Measurements from ENCODE around the gene RUSF1. TPM values are rescaled to one million over a fixed set of nuclear protein-coding genes. Genes with fewer than 3 reads are reported as not detected.
A peak's percentile ranks its signal among the peaks of the same experiment; 100 is the strongest.
"Not testable (repeated sequence)": the region's sequence is repeated elsewhere in the genome, so short reads cannot be mapped to it uniquely, and the experiment has no call there.

The RUSF1 gene
- total RNA-seq, 1 experiment from 2014 or later, result 33.3 TPM

DNA sequence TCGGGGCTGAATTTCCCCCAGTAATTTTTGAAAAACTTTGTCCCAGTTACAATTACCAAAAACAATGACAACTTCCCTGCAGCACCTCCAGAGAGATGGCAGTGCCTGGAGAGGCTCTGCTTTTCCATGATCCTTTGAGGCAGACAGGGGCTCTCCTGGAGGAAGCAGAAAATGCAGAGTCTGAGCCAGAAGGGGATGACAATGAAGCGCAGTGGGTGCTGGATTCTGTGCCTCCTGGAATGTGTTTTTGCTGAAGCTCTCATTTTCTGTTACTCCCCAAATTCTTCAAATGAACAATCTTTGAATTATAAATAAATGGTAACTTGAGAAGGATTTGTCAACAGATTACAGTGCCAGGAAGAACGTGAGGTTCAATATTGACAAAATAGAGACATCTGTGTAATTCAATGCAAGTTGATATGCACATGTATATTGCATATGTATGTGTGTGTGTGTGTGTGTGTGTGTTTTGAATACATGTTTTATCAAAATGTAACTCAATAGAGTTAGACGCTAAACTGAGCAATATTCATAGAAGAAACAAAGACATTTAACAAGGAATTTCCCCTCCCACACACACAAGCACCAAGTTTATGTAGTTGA is 9.7 kb upstream of the RUSF1 start:
- no peak for DNase-seq (ENCODE audit: low read depth)

DNA sequence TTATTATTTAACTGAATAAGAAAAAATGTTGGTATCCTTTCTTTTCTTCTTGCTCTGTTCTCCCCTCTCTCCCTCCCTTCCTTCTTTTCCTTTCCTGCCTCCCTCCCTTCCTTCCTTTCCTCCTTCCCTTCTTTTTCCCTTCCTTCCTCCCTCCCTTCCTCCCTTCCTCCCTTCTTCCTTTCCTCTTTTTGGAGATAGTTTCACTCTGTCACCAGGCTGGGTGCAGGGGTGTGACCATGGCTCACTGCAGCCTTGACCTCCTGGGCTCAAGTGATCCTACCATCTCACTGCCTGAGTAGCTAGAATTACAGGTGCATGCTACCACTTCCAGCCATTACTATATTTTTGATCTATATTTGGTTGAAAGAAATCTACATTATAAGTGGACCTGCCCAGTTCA is 5.7 kb upstream of the RUSF1 start:
- DNase-seq (ENCODE audit: low read depth), result no peak

DNA sequence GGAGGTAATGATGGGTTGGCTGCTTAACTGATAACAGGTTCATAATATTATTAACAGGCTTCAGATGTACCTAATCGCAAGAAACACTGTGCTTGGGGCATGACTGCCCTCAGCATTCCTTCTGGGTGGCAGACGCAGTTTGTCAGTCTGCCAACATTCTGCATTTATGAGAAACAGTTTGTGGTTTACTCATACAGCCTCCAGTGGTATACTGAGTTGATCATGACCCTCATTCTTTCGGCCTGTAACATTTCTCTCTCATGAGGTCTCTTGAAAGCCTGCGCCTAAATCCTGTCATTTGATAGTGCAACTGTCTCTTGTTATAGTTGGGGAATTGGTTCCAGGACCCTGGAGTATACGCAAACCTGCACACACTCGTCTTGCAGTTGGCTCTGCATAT is 4.9 kb upstream of the RUSF1 start:
- DNase-seq (ENCODE audit: low read depth), result peak; percentile 24

DNA sequence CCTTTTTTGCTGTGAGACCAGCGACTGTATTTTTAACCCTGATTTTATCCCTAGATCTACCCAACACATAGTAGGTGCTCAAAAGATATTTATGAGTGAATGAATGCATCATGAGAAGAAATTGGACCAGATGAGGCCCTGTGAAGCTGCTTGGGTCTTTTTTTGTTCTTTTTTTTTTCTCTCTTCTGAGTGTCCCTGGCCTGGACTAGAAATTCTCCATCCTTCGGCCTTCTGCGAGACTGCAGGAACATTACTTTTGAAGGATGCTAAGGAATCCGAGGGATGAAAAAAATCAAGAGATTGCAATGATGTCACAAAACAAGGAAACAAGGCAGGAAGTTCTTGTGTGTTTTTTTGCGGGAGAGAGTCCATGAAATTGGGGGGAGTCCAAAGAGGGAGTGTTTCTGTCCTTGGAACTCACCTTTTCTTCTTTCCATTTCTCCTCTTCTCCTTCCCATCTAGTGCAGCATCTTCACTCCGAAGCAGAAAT is 560 bp upstream of the RUSF1 start:
- DNase-seq (ENCODE audit: low read depth), result peak; percentile 22

DNA sequence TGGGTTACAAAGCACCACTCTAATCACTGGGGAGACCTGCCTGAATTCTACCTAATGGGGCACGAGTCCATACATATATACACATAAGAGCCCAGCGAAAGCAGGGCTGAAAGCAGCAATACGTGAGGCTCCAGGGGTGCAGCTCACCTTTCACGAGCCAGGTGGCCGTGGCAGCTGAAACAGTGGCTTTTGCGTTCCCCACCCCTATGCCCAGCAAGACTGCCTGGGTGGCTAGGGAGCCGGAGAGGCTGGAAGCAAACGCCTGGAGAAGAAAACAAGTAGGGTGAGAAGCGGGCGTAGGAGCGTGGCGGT is 618 bp downstream of the RUSF1 start:
- DNase-seq (ENCODE audit: low read depth), result no peak

DNA sequence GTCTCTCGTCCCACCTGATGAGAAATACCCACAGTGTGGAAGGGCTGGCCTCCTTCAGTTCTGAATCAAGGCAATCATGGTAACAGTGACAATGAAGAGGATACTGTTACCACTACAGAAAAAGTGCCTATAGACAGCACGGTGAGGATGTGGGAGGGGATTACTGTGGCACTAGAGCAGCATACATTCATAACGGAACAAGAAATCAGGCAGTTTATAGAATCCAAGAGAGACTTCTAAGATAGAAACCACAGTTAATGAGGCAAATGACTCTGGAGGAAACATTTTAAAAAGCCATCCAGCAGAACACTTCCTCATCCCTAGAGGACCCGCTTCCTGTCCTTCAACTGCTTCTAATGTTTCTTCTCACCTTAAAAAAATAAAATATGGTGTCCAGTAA is 2.7 kb downstream of the RUSF1 start:
- DNase-seq (ENCODE audit: low read depth), result no peak

DNA sequence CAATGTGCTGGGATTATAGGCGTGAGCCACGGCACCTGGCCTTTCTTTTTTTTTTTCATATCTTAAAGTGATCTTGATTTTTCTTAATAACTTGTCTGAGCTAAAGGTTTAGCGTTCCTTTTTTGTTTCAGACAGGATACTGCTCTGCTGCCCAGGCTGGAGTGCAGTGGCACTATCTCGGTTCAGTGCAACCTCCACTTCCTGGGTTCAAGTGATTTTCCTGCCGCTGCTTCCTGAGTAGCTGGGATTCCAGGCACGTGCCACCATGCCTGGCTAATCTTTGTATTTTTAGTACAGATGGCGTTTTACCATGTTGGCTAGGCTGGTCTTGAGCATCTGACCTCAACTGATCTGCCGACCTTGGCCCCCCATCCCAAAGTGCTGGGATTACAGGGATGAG is 4.0 kb downstream of the RUSF1 start:
- DNase-seq (ENCODE audit: low read depth), result no peak

DNA sequence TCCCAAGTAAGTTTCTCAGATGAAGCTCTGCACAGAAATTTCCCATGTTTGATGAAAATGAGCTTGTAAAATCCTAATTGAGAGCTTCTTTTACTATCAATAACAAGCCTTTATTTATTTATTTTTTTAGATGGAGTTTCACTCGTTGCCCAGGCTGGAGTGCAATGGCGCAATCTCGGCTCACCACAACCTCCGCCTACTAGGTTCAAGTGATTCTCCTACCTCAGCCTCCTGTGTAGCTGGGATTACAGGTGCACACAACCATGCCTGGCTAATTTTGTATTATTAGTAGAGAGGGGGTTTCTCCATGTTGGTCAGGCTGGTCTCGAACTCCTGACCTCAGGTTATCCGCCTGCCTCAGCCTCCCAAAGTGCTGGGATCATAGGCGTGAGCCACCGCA is 4.6 kb downstream of the RUSF1 start:
- DNase-seq (ENCODE audit: low read depth), result not testable (repeated sequence)

DNA sequence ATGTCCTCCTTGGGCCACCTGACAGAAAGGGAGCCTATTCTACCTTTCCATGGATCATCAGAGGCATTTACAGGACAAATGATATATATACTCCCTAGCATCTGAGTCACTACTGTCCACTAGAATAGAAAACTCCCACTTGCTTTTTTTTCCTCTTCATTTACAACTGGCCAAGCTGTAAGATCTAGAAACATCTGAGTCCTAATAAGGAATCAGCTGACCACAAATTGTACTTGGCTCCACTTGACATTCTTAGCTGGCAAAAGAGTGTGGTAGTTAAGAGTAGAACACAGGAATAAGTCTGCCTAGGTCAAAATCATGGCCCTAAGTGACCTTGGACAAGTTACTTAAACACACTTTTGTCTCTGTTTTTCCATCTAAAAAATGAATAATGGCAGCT is 5.2 kb downstream of the RUSF1 start:
- no peak for DNase-seq (ENCODE audit: low read depth)

DNA sequence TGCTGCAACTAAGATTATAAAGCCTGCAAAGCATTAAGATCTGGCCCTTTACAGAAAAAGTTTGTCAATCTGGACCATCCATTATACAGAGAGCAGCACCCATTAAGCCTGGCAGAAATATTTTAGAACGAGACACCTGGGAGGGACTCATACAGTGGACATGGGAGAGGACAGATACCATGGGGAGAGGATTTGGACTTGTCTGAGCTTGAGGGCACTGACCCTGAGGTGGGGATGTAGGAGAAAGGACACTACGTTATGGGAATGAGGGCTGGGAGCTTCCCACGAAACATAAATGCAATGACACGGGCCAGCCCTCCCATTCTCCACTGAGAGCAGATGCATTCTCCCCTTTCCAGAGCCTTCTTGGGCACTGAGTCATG is 6.2 kb downstream of the RUSF1 start:
- no peak for DNase-seq (ENCODE audit: low read depth)

DNA sequence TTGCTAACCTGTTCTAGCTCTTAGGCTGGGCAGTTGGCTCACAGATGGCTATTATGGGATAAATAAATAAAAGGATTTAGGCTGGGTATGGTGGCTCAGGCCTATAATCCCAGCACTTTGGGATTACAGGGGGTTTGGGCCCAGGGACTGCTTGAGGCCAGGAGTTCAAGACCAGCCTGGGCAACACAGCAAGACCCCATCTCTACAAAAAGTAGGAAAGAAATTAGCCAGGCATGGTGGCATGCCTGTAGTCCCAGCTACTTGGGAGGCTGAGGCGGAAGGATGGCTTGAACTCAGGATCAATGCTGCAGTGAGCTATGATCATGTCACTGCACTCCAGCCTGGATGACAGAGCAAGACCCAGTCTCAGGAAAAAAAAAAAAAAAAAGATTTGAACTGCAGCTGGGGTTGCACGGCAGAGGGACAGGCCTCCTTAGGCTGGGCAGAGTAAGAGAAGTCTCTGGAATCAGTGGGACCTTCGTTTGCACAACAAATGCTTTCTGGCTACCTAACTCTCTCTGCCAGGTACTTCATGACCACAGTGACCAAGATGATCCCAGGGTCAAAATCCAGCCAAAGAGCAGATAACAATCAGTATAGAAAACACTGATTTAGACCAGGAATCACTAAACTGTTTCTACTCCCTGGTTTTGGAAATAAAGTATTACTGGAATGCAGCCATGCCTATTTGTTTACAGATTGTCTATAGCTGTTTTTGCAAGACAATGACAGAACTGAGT is 6.8 kb downstream of the RUSF1 start:
- no peak for DNase-seq (ENCODE audit: low read depth)

DNA sequence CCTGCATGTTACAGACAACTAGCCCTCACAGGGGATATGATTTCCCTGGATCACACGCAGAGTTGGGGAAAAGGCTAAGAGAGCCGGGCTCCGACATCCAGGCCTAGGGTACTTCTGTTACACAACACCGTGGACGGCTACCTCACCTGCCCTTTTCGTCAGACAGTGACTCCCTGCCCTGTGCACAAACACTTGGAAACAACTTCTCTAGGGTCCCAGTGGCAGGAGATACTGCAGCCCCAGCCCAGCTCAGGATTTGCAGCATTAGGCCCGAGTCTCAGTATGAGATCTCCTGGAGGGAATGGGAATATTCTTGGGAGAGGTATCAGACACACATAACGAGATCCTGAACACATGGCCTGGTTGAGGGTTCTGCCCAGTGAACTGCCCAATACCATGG is 8.3 kb downstream of the RUSF1 start:
- no peak for DNase-seq (ENCODE audit: low read depth)

DNA sequence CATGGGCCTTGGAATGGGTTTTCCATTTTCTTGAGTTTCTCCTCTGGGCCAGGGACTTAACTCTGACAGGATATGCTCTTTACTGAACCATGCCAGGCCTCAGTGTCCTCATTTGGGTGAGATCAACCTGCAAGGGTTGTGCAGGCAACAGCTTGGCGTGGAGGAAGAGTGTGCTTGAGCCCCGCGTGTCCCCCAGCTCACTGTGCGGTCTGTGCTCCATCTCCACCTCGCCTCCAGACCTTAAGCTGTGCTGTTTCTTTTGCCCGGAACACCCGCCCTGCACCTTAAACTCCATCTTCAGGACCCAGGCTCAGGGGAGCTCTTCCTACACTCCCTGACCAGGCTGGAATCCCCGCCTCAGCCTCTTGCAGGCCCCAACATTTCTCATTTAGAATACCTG is 9.7 kb downstream of the RUSF1 start:
- no peak for DNase-seq (ENCODE audit: low read depth)

DNA sequence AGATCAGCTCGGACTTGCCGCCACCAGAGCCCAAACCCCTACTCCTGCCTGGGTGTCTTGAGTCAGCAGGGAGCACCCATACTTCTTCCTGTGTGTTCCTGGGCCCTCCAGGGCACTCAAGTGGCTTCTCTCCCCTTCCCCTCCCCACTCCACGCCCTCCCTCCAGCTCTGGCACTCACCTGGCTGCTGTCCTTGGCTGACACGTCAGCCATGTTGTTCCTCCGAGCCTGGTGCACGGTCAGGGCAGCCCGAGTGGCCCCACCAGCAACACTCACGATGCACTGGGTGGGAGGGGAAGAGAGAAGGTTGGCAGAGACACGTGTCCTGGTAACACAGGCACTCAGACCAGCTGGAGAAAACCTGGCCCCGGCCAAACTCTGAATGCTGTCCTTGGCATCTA is 11.5 kb downstream of the RUSF1 start:
- no peak for DNase-seq (ENCODE audit: low read depth)

DNA sequence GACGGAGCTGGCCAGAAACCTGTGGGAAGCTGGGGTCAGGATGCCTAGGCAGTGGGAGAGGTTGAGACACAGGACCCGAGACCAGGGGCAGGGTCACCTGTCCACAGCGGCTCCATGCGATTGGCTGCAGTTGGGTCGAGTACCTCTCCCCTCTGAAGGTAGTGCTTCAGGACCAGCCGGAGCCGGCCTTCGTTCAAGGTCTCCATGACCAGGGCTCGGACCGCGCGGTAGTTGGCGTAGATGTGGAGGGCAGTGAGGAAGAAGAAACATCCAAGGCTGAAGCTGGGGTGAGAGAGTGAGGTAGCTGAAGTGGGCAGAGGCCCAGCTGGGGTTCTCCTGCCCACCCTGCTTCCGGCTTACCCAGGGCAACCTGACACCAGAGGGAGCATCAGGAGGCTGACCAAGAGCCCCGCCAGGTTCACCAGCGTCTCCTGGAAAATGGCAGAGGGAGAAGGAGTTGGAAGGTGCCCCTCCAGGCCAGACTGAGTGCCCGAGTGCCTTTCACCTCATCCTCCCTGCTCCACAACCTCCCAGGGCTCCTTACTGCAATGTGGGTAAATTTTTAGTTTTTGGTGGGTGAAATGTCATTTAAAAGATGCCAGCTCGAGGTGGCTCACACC is 14.6 kb downstream of the RUSF1 start:
- no peak for DNase-seq (ENCODE audit: low read depth)

DNA sequence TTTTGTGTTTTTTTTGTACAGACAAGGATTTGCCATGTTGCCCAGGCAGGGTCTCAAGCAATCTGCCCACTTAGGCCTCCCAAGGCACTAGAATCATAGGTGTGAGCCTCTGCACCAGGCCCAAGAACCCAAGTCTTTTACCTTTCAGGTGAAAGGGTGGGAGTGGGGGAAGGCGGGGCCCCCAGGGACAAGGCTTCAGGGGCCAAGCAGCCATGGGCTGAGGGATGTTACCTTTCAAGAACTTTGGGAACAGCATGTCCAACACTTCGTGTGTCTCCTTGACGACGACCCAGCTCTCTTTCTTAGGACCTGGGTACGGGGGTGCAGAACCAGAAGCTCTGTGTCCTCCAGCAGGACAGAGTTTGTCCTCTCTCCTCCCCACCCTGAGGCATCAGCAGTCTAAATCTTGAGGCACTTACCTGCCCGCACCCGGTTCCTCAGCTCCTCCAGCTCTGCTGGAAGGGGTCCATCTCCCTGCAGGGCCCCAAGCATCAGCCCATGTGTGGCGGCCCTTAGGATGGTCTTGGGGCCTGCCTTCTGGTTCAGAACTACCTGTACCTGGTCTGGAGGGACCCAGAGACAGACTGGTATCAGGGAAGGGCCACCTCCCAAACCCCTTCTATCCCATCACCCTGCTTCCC is 16.3 kb downstream of the RUSF1 start:
- DNase-seq (ENCODE audit: low read depth), result no peak

DNA sequence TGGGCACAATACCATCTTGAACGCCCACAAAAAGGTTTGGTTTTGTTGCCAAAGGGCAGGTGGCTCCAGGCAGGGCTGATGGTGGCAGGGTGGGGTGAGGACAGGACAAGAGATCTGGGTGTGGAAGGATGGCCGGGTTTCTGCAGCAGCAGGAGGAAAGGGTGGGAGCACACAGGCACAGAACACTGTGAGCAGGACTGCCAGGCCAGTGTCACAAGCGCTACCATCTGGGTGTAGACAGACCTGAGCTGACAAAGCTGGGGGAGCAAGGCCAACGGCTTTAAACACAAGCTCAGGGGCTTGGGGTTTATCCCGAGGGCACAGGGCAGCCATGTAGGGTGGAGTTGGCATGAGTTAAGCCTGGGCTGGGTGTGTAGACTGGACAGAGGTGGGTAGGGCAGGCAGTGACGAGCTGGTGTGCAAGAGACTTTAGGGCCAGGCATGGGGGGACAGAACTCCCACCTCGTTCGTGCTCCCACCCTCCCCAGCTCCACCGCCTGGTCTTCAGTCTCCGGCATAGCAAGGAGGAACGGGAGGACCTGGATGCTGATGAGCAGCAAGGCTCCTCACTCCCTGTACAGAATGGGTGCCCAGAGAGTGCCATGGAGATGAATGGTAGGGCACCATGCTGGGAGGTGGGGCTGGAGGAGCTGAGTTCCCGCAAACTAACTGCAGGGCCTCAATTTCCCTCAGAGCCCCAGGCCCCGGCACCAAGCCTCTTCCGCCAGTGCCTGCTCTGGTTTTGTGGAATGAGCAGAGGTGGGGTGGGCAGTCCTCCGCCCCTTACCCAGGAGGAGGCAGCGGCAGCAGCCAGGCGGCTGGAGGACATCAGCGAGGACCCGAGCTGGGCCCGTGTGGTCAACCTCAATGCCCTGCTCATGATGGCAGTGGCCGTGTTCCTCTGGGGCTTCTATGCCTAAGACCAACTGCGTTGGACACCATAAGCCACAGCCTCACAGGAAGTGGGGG is 18.3 kb downstream of the RUSF1 start:
- no peak for DNase-seq (ENCODE audit: low read depth)

DNA sequence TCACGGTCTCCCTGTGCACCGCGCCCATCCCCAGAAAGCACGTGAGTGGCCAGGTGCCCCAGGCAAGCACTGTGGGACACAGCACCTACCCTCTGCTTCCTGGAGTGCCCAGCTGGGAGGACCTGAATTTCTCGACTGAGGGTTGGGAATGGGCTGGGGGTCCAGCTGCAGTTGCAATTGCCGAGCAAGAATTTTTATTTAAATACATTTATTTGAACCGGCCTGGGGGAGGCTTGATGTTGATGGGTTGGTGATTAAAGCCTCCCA is 19.0 kb downstream of the RUSF1 start:
- DNase-seq (ENCODE audit: low read depth), result no peak

DNA sequence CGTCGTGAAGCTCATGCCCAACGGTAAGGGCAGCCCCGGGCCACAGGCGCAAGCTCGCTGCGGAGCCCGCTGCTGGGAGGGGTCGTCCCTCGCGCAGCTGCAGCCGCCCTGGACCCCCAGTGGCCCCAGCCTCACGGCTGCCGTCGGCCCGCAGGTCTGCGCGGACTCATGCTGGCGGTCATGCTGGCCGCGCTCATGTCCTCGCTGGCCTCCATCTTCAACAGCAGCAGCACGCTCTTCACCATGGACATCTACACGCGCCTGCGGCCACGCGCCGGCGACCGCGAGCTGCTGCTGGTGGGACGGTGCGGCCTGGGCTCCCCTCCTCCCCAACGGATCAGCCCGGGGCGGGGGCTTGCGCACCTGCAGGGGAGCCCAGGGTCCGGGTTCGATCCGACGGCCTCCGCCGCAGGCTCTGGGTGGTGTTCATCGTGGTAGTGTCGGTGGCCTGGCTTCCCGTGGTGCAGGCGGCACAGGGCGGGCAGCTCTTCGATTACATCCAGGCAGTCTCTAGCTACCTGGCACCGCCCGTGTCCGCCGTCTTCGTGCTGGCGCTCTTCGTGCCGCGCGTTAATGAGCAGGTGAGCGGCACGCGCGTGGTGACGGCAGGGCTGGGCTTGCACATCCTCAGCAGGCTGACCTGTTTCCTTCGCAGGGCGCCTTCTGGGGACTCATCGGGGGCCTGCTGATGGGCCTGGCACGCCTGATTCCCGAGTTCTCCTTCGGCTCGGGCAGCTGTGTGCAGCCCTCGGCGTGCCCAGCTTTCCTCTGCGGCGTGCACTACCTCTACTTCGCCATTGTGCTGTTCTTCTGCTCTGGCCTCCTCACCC is 19.5 kb downstream of the RUSF1 start:
- peak; percentile 23 for DNase-seq (ENCODE audit: low read depth)

DNA sequence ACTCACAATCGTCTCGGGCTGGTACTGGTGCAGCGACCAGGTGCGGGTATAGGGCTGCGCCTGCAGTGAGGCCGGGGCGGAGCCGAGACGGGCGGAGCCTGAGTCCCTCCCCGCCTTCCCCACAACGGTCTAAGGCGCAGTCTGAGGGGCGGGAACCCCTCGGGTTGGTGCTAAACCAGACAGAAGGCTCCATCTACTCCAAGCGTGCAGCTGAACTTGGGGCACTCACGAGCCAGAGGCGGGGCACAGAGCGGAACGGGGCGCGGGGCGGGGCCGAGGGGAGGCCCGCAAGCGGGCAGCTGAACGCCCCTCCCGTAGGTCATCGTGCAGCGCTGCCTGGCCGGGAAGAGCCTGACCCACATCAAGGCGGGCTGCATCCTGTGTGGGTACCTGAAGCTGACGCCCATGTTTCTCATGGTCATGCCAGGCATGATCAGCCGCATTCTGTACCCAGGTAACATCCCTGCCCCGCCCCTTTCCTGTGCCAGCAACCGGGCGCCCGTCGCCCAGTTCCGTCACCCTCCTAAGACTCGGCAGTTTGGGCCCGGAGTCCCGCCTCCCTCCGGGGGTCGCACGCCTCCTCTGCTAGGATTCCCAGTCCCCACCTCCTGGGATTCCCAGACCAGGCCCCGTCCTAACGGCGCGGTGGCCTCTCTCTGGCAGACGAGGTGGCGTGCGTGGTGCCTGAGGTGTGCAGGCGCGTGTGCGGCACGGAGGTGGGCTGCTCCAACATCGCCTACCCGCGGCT is 20.3 kb downstream of the RUSF1 start:
- DNase-seq (ENCODE audit: low read depth), result peak; percentile 54
